GM12878 (cell line): Measurements from ENCODE around the gene UBL4A. TPM values are rescaled to one million over a fixed set of nuclear protein-coding genes. Genes with fewer than 3 reads are reported as not detected.

Experiments used
- ATAC-seq: fragments of 200-7000 bp; cut with Tn5 transposase; 3 replicates; pipeline ENCODE4 v1.9.1; 2020; ENCODE audit warnings: mild to moderate bottlenecking, moderate library complexity
- BruUV-seq: library from RNA; stranded (reverse); fragments of 400-500 nt; replicated peaks from 2 replicates; lab custom pipeline; 2021; lab: Mats Ljungman, UMichigan
- CTCF ChIA-PET: fragments of 300-600 bp; sonication (Branson Sonifier 250); formaldehyde crosslinking; extraction: SDS; loops from one replicate; lab custom pipeline; 2021; ENCODE audit warnings: inconsistent platforms; lab: Yijun Ruan, JAX
- POLR2A ChIA-PET: fragments of 350-600 bp; formaldehyde crosslinking; extraction: SDS; loops from one replicate; lab custom pipeline; 2021; ENCODE audit warnings: inconsistent platforms; lab: Charles Lee
- RAD21 ChIA-PET: fragments of 300-600 bp; sonication (Branson Sonifier 250); formaldehyde crosslinking; loops from one replicate; lab custom pipeline; 2023; ENCODE audit warnings: antibody characterized with exemption; ENCODE audit not compliant: unreplicated experiment; lab: Charles Lee
- SMC1A ChIA-PET: fragments of 300-600 bp; sonication (Branson Sonifier 250); formaldehyde crosslinking; loops from one replicate; lab custom pipeline; 2023; ENCODE audit not compliant: unreplicated experiment, uncharacterized antibody; lab: Charles Lee
- DNase-seq: peaks from one replicate; pipeline ENCODE4 v3.0.0-alpha.2; 2011; ENCODE audit warnings: low read depth, low spot score
- FAIRE-seq: peaks from 3 replicates; lab custom pipeline; 2011; peaks lifted over from hg19 to GRCh38; lab: Jason Lieb, UNC
- H2AFZ ChIP-seq: 2 replicates; pipeline ENCODE4 v1.6.0; 2011; ENCODE audit warnings: low read depth, low read length, control low read depth; ENCODE audit not compliant: control insufficient read depth
- H3K27ac ChIP-seq: 2 replicates; pipeline ENCODE4 v1.5.1; 2011; ENCODE audit warnings: control low read depth; ENCODE audit not compliant: control insufficient read depth, insufficient read depth
- H3K27me3 ChIP-seq, 2 experiments: replicated peaks in 1 of 2; 2 replicates each; pipeline versions ENCODE4 v1.6.0 to v1.6.1; 2011; ENCODE audit warnings: low read length in 1 of 2; ENCODE audit not compliant: control insufficient read depth in 2 of 2, insufficient read depth in 2 of 2
- H3K36me3 ChIP-seq, 2 experiments: 2 replicates each; pipeline ENCODE4 v1.5.1; 2011; ENCODE audit warnings: low read length in 1 of 2; ENCODE audit not compliant: control insufficient read depth in 2 of 2, insufficient read depth in 2 of 2
- H3K4me1 ChIP-seq: 2 replicates; pipeline ENCODE4 v1.6.1; 2011; ENCODE audit warnings: mild to moderate bottlenecking, low read length, moderate library complexity, mixed read lengths; ENCODE audit not compliant: control insufficient read depth, insufficient read depth
- H3K4me2 ChIP-seq: 2 replicates; pipeline ENCODE4 v1.6.0; 2011; ENCODE audit warnings: control low read depth; ENCODE audit not compliant: control insufficient read depth, insufficient read depth
- H3K4me3 ChIP-seq: fragments of 200-600 bp; sonication (generic); 2 replicates; pipeline ENCODE4 v1.5.1; 2016
- H3K79me2 ChIP-seq: 2 replicates; pipeline ENCODE4 v1.6.0; 2011; ENCODE audit warnings: low read length; ENCODE audit not compliant: control insufficient read depth, insufficient read depth
- H3K9ac ChIP-seq: 2 replicates; pipeline ENCODE4 v1.8.0; 2011; ENCODE audit warnings: low read length, control low read depth, mixed read lengths; ENCODE audit not compliant: control insufficient read depth, insufficient read depth
- H3K9me3 ChIP-seq: replicated peaks from 3 replicates; pipeline ENCODE4 v1.5.1; 2011; ENCODE audit warnings: mild to moderate bottlenecking, low read length; ENCODE audit not compliant: control insufficient read depth, insufficient read depth
- H4K20me1 ChIP-seq: 2 replicates; pipeline ENCODE4 v1.6.0; 2011; ENCODE audit not compliant: control insufficient read depth, insufficient read depth
- ATF7 ChIP-seq: fragments of 450-650 bp; IDR thresholded peaks from 2 replicates; pipeline ENCODE4 v1.6.1; 2016; ENCODE audit warnings: low read depth, mild to moderate bottlenecking
- BCL11A ChIP-seq: IDR thresholded peaks from 2 replicates; pipeline ENCODE4 v1.6.1; 2011; ENCODE audit warnings: low read depth, low read length
- FOS ChIP-seq: IDR thresholded peaks from 3 replicates; pipeline ENCODE4 v1.6.1; 2011; ENCODE audit warnings: borderline replicate concordance; ENCODE audit not compliant: insufficient read length; ENCODE audit errors: extremely low read depth
- GATAD2B ChIP-seq: fragments of 450-650 bp; conservative IDR thresholded peaks from 2 replicates; pipeline ENCODE4 v1.6.1; 2017; ENCODE audit warnings: low read depth, mild to moderate bottlenecking, moderate library complexity
- JUND ChIP-seq: IDR thresholded peaks from 2 replicates; pipeline ENCODE4 v1.6.1; 2012; ENCODE audit warnings: low read depth, mild to moderate bottlenecking, low read length, improper control_type of control experiment, moderate library complexity
- POLR2A ChIP-seq: IDR thresholded peaks from 2 replicates; pipeline ENCODE4 v1.6.1; 2011; ENCODE audit warnings: low read depth, mild to moderate bottlenecking, low read length
- POU2F2 ChIP-seq: IDR thresholded peaks from 3 replicates; pipeline ENCODE4 v1.6.1; 2011; ENCODE audit warnings: low read depth, mild to moderate bottlenecking, low read length, borderline replicate concordance
- RB1 ChIP-seq: fragments of 450-650 bp; formaldehyde crosslinking; IDR thresholded peaks from 2 replicates; pipeline ENCODE4 v1.6.1; 2017; ENCODE audit warnings: mild to moderate bottlenecking, borderline replicate concordance
- TAF1 ChIP-seq: IDR thresholded peaks from 2 replicates; pipeline ENCODE4 v1.6.1; 2011; ENCODE audit warnings: mild to moderate bottlenecking, low read depth, low read length, borderline replicate concordance
- ZSCAN29 ChIP-seq: fragments of 450-650 bp; IDR thresholded peaks from 2 replicates; pipeline ENCODE4 v1.6.1; 2017; ENCODE audit warnings: mild to moderate bottlenecking, moderate library complexity
- WGBS: methylation state at CpG from one replicate; pipeline ENCODE4 v1.1.6; 2016; ENCODE audit warnings: low lambda C conversion rate; ENCODE audit not compliant: insufficient replicate concordance, insufficient coverage; ENCODE audit errors: missing lambda C conversion rate; 5-methylcytosine and 5-hydroxymethylcytosine counted together
- in situ Hi-C: fragments of 300-500 bp; cut with MboI; formaldehyde crosslinking; loops from 9 replicates; pipeline ENCODE4 v1.14.3; 2018; ENCODE audit warnings: mixed read lengths
- intact Hi-C: fragments of 100-400 bp; cut with micrococcal nuclease; formaldehyde crosslinking; loops from one replicate; pipeline ENCODE4 v1.14.2; 2022; ENCODE audit not compliant: unreplicated experiment
- polyA plus RNA-seq, 11 experiments: library from polyadenylated mRNA; depleted of rRNA in 4 of 11; unstranded in 6 of 11; stranded (reverse) in 5 of 11; fragments of >200 nt; fragmentation: Nextera tagmentation in 4 of 11; fragmentation: Illumina TruSeq in 1 of 11; extraction: Ambion mirVana in 4 of 11; extraction: Trizol in 1 of 11; gene quantifications; 1 replicate in 1 of 11; 2 replicates in 10 of 11; pipeline versions ENCODE4 v1.2.1 to v1.2.3, GENCODE V29; 2011 to 2016; ENCODE audit warnings: inconsistent platforms in 2 of 11, missing spikeins in 2 of 11, low read depth in 1 of 11
- total RNA-seq, 4 experiments: library from RNA; depleted of rRNA in 3 of 4; stranded (reverse); fragments of >200 nt in 3 of 4; fragmentation: Illumina TruSeq in 1 of 4; extraction: Trizol in 1 of 4; gene quantifications; 2 replicates each; pipeline versions ENCODE4 v1.2.1 to v1.2.3, GENCODE V29; 2013 to 2021
- TF ChIP-seq, protein P1 (sequence below): fragments of 450-650 bp; formaldehyde crosslinking; IDR thresholded peaks from 2 replicates; pipeline ENCODE4 v1.4.0; 2020; ENCODE audit warnings: mild to moderate bottlenecking, moderate library complexity
- TF ChIP-seq, protein P2 (sequence below): IDR thresholded peaks from 2 replicates; pipeline ENCODE4 v1.6.1; 2012; ENCODE audit warnings: improper control_type of control experiment, low read depth, low read length; ENCODE audit not compliant: insufficient replicate concordance
- TF ChIP-seq, protein P3 (sequence below): fragments of 150-350 bp; IDR thresholded peaks from 2 replicates; pipeline ENCODE4 v1.6.1; 2016; ENCODE audit warnings: low read depth, low read length

Gene UBL4A
- total and polyA plus RNA-seq, 10 of the 15 experiments (the other 5 are each of a cell fraction or from before 2014, with no cell fraction given): 4.2 to 49.9 (median 34.0) TPM

DNA sequence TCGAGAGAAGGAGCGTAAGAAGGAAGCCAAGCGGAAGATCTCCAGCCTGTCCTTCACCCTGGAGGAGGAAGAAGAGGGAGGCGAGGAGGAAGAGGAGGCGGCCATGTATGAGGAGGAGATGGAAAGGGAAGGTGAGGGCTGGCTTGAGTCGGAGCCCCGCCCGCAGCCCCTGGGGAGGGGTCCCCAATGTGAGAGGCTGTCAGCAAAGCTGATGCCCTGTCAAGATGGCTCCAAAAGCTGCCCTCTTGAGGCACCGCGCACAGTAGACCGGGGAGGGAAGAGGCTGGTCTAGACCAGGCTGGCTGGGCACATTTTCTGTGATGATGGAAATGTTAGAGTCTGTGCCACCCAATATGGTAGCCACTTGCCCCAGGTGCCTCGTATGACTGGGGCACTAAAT lies 40.0 kb downstream of the UBL4A start:
- Histone ChIP-seq H4K20me1 (no peaks in the 10 kb centered on the region), H3K4me2 (no peak overlapping the region), H2AFZ (no peak overlapping the region), H3K4me3 (no peak overlapping the region), H3K36me3 (peaks cover 0 to 6% of the 10 kb centered on the region in 2 experiments; a peak in 2 of 4 replicates), H3K79me2 (peaks cover 6% of the 10 kb centered on the region), H3K27ac (no peak overlapping the region), H3K27me3 (no peaks in the 10 kb centered on the region), H3K9ac (no peak overlapping the region), H3K4me1 (0 out of 2 replicates have a peak, but pooled peaks cover 3% of the 10 kb centered on the region), H3K9me3 (no peaks in the 10 kb centered on the region; the same call in 2 of the 3 replicates)
- ChIA-PET POLR2A (interaction anchor here (1.0 kb wide), 1 partner anchor 12 kb away, joined by 4 read pairs; no protein-coding TSS in a partner anchor), RAD21 (no interaction called here), SMC1A (no interaction called here), CTCF (no interaction called here)
- in situ Hi-C loops (no loop called here), intact Hi-C loops (no loop called here)
- no peak for ATAC-seq
- no peak for DNase-seq
- no TSS peak for BruUV-seq
- FAIRE-seq: no peak
- WGBS: 67% methylated on average over 12 of the region's 12 CpGs
- TF ChIP-seq ATF7 (no peak), ZSCAN29 (no peak), BCL11A (no peak), POLR2A (no peak), POU2F2 (no peak), JUND (no peak), GATAD2B (no peak), TAF1 (no peak), RB1 (no peak), FOS (no peak)
- TF ChIP-seq, protein P1, sequence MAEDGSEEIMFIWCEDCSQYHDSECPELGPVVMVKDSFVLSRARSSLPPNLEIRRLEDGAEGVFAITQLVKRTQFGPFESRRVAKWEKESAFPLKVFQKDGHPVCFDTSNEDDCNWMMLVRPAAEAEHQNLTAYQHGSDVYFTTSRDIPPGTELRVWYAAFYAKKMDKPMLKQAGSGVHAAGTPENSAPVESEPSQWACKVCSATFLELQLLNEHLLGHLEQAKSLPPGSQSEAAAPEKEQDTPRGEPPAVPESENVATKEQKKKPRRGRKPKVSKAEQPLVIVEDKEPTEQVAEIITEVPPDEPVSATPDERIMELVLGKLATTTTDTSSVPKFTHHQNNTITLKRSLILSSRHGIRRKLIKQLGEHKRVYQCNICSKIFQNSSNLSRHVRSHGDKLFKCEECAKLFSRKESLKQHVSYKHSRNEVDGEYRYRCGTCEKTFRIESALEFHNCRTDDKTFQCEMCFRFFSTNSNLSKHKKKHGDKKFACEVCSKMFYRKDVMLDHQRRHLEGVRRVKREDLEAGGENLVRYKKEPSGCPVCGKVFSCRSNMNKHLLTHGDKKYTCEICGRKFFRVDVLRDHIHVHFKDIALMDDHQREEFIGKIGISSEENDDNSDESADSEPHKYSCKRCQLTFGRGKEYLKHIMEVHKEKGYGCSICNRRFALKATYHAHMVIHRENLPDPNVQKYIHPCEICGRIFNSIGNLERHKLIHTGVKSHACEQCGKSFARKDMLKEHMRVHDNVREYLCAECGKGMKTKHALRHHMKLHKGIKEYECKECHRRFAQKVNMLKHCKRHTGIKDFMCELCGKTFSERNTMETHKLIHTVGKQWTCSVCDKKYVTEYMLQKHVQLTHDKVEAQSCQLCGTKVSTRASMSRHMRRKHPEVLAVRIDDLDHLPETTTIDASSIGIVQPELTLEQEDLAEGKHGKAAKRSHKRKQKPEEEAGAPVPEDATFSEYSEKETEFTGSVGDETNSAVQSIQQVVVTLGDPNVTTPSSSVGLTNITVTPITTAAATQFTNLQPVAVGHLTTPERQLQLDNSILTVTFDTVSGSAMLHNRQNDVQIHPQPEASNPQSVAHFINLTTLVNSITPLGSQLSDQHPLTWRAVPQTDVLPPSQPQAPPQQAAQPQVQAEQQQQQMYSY (CRISPR knock-in tag): no peak
- TF ChIP-seq, protein P2, sequence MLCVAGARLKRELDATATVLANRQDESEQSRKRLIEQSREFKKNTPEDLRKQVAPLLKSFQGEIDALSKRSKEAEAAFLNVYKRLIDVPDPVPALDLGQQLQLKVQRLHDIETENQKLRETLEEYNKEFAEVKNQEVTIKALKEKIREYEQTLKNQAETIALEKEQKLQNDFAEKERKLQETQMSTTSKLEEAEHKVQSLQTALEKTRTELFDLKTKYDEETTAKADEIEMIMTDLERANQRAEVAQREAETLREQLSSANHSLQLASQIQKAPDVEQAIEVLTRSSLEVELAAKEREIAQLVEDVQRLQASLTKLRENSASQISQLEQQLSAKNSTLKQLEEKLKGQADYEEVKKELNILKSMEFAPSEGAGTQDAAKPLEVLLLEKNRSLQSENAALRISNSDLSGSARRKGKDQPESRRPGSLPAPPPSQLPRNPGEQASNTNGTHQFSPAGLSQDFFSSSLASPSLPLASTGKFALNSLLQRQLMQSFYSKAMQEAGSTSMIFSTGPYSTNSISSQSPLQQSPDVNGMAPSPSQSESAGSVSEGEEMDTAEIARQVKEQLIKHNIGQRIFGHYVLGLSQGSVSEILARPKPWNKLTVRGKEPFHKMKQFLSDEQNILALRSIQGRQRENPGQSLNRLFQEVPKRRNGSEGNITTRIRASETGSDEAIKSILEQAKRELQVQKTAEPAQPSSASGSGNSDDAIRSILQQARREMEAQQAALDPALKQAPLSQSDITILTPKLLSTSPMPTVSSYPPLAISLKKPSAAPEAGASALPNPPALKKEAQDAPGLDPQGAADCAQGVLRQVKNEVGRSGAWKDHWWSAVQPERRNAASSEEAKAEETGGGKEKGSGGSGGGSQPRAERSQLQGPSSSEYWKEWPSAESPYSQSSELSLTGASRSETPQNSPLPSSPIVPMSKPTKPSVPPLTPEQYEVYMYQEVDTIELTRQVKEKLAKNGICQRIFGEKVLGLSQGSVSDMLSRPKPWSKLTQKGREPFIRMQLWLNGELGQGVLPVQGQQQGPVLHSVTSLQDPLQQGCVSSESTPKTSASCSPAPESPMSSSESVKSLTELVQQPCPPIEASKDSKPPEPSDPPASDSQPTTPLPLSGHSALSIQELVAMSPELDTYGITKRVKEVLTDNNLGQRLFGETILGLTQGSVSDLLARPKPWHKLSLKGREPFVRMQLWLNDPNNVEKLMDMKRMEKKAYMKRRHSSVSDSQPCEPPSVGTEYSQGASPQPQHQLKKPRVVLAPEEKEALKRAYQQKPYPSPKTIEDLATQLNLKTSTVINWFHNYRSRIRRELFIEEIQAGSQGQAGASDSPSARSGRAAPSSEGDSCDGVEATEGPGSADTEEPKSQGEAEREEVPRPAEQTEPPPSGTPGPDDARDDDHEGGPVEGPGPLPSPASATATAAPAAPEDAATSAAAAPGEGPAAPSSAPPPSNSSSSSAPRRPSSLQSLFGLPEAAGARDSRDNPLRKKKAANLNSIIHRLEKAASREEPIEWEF: no peak
- TF ChIP-seq, protein P3, sequence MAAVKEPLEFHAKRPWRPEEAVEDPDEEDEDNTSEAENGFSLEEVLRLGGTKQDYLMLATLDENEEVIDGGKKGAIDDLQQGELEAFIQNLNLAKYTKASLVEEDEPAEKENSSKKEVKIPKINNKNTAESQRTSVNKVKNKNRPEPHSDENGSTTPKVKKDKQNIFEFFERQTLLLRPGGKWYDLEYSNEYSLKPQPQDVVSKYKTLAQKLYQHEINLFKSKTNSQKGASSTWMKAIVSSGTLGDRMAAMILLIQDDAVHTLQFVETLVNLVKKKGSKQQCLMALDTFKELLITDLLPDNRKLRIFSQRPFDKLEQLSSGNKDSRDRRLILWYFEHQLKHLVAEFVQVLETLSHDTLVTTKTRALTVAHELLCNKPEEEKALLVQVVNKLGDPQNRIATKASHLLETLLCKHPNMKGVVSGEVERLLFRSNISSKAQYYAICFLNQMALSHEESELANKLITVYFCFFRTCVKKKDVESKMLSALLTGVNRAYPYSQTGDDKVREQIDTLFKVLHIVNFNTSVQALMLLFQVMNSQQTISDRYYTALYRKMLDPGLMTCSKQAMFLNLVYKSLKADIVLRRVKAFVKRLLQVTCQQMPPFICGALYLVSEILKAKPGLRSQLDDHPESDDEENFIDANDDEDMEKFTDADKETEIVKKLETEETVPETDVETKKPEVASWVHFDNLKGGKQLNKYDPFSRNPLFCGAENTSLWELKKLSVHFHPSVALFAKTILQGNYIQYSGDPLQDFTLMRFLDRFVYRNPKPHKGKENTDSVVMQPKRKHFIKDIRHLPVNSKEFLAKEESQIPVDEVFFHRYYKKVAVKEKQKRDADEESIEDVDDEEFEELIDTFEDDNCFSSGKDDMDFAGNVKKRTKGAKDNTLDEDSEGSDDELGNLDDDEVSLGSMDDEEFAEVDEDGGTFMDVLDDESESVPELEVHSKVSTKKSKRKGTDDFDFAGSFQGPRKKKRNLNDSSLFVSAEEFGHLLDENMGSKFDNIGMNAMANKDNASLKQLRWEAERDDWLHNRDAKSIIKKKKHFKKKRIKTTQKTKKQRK: no peak
